GM21529 (cell line): ENCODE measurements around the gene PLPP1.

Source experiments
- ATAC-seq: cut with Tn5 transposase; IDR thresholded peaks from one replicate; pipeline ENCODE4 v1.9.1; 2021; ENCODE audit not compliant: unreplicated experiment

Gene PLPP1

GRCh38 chr5:55451976-55452375, 82.8 kb downstream of the PLPP1 start:
- no peak for ATAC-seq

GRCh38 chr5:55450050-55450765, 84.6 kb downstream of the PLPP1 start:
- ATAC-seq = no peak

DNA sequence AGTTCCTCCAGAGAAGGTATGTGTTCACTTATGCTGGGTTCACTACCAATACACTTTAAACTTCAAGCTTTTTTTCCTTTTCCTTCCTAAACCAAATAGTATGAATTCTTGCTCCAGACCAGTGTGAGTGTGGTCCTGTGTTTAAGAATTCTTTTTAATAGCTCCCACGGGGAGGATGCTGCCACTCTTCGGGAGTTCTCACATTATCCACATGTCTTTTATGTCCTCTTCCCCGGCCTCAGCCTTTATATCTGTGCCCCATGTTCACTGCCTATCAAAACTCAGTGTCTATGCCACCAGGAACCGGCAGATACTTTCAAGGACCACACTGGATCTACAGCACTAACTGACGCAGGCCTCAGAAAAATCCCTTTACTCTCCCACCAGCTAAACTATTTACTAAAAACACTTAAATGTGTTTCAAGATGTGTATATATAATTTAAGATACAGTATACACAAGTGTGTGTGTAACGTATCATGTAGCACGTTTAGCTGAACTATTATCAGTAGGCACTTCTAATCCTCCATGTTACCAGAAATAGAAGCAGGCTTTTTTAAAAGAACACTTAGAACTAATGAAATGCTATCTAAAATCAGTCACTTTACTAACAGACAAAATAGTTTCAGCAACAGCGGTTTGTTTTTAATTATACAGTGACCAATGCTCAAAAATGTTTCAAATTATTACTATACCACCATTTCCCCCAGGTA, 88.0 kb downstream of the PLPP1 start:
- no peak for ATAC-seq

- ATAC-seq = no peak
These were observed 89.0 kb downstream of the PLPP1 start for GRCh38 chr5:55445791-55446190.

DNA sequence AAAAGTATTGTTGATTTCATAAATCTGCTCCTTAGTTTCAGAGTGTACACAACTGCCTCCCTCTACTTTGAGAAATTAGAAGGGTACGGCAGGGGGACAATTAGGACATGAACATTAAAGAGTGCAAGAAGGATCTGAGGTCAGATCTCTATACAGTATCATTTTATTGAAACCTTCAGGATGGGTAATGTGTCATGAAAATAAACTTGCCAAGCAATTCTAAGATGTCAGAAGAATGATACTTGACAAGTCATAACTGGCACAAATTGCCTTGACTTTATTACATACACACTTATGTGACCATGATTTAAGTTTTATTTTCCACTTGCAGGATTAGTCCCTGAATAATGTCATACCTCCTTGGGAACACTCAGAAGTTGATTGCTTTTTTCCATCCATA, 92.8 kb downstream of the PLPP1 start:
- no peak for ATAC-seq

GRCh38 chr5:55441107-55441771, 93.5 kb downstream of the PLPP1 start:
- ATAC-seq = no peak

DNA sequence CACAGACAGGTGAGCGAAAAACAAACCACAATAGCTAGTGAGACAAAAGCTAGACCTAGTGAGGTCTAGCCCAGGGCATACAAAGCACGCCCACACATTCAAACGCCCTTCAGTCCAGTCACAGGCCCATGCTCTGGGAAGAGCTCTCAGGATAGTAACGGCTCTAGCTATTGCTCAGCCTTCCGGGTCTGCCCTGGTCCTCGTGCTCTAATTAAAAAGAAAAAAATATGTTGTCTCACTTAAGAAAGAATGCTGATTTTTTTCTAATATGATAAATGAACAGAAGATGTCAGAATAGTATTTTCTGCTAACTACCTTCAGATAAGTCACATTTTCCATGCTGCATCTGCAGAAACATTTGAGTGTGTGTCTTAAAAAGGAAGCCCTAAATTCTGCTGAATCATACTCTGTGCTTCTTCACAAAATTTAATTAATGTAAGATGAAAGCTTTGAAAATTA, 94.5 kb downstream of the PLPP1 start:
- ATAC-seq = no peak

GRCh38 chr5:55438998-55439397, 95.8 kb downstream of the PLPP1 start:
- ATAC-seq = no peak

DNA sequence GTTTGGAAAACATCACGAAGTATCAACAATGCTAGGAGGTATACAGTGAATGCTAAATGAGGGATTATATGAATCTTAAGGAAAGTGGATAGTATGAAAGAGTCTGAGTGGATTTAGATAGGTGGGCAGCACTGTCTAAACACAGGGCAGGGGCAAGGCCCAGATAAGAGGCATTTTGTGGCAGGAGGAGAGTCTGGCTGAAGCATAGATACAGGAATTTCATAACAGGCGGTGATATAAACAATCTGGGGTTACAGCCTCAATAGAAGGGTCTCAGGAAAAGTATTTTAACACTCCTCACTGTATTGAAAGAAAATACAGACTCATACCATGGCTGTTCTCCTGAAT, 96.9 kb downstream of the PLPP1 start:
- no peak for ATAC-seq

DNA sequence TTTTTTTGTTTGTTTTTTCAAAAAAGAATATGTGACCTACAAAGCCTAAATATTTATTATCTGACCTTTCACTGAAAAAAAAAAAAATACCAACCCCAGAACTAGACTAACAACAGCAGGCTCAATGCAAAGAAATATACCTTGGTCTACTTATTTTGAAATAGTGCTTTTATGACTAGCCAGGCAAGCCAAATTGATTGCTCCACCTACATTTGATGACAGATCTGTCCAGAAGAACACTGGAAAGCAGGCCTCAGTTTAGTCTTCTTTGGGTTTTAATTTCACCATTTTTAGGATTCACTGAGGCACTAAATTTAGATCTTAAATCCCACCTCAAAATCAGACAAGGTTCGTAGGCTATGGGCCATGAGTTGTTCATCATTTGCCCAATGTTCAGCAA, 97.3 kb downstream of the PLPP1 start:
- ATAC-seq = no peak

DNA sequence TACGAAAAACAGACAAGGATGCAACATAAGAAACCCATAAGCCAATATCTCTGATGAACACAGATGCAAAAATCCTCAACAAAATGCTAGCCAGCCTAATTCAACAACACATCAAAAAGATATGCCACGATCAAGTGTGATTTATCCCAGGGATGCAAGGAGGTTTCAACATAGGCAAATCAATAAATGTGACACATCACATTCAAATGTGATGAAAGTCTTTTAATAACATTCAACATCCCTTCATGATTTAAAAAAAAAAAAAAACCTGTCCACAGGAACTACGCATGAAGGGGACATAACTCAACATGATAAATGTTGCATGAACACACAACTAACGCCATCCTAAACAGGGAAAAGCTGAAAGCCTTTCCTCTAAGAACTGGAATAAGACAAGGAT, 102.2 kb downstream of the PLPP1 start:
- ATAC-seq = no peak

GRCh38 chr5:55429613-55430253, 105.0 kb downstream of the PLPP1 start:
- no peak for ATAC-seq

DNA sequence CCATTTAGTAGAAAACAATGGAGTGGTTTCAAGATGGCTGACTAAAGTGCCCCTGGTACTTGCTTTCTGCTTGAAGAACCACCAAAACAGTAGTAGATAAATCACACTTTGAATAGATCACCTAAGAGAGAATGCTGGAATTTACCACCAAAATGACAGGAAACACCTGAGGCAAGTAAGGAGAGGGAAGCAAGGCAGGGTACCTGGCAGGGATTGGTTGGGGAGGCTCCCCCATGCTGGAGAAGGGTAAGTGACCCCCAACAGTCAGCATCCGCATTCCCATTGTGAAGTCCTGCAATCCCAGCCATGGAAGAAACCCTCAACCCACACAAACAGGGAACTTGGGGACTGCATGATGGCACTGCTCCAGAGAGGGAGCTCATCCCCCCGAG, 105.5 kb downstream of the PLPP1 start:
- no peak for ATAC-seq

GRCh38 chr5:55427157-55427556, 107.6 kb downstream of the PLPP1 start:
- ATAC-seq = no peak

GRCh38 chr5:55426455-55426854, 108.3 kb downstream of the PLPP1 start:
- no peak for ATAC-seq

GRCh38 chr5:55421074-55421529, 113.7 kb downstream of the PLPP1 start:
- peak; percentile 90 for ATAC-seq

GRCh38 chr5:55418994-55419968, 115.5 kb downstream of the PLPP1 start:
- ATAC-seq = no peak

DNA sequence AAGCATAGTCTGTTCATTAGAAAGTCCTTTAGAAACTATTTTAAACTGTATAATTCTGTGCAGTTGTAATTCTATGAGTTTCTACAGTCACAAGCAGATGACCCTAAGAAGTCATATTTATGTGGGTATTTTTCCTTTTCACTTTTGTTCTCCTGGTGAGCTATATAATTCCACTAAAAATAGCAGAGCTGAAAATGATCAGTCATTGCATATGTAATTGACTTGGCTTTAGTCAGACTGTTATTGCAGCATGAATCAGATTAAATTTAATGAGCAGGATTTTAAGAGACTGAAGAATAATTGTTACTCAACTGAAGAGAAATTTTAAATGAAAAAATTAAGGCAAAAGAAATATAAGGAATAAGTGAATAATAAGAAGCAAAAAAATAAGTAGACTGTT, 118.5 kb downstream of the PLPP1 start:
- ATAC-seq = no peak

DNA sequence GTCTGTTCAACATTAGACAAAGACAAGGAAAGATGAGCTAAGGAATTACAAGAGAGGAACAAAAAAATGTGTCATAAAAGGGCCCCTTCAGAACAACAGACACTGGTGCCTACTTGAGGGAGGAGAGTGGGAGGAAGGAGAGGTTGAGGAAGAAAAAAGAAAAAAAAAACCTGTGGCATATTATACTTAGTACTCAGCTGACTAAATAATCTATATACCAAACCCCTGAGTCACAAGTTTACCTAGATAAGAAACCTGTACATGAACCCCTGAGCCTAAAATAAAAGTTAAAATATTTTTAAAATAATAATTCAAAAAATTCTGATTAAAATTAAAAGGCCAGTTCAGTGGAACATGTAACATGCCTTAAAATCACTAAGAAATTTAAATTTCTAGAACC, 119.7 kb downstream of the PLPP1 start:
- no peak for ATAC-seq

DNA sequence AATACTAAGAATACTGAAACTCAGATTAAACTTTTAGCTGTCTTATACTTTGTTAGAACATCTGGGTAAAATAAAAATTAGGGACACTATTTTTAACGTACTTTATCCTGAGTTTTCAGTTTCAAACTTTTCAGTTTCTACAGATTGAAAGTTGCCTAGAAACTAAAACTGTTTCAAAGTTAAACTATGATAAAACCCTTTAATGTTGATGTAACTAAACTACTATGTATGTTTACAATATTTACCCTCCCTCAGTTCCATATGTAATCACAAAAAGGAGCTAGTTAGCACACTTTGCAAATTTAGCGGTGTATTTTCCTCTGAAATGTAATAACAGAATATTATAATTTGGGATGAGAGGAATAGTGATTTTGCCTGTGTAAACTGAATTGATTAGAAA, 121.1 kb downstream of the PLPP1 start:
- no peak for ATAC-seq
